A549 (cell line): ENCODE results near the gene EFCAB11.

ENCODE experiments used
- CBX2 ChIP-seq: fragments of 200-600 bp; sonication (generic); IDR thresholded peaks from 2 replicates; pipeline ENCODE4 v1.6.1; 2016; ENCODE audit warnings: low read depth, mild to moderate bottlenecking, borderline replicate concordance
- EP300 ChIP-seq, 2 experiments: fragments of >200 bp; sonication (Bioruptor Twin); formaldehyde crosslinking; IDR thresholded peaks; 2 replicates in 1 of 2; 3 replicates in 1 of 2; pipeline ENCODE4 v1.6.1; 2016 to 2017
- KDM1A ChIP-seq: fragments of 200-600 bp; sonication (generic); IDR thresholded peaks from 2 replicates; pipeline ENCODE4 v1.6.1; 2016; ENCODE audit warnings: low read depth, mild to moderate bottlenecking
- POLR2A ChIP-seq: IDR thresholded peaks from 2 replicates; pipeline ENCODE4 v1.6.1; 2012; ENCODE audit warnings: mild to moderate bottlenecking, low read length
- SMC3 ChIP-seq: fragments of >200 bp; sonication (Bioruptor Twin); formaldehyde crosslinking; IDR thresholded peaks from 3 replicates; pipeline ENCODE4 v1.6.1; 2018; ENCODE audit warnings: inconsistent platforms
- TF ChIP-seq, protein P1 (sequence below): fragments of >200 bp; sonication (Bioruptor Twin); formaldehyde crosslinking; IDR thresholded peaks from 3 replicates; pipeline ENCODE4 v1.5.1; 2016
- TF ChIP-seq, protein P2 (sequence below): IDR thresholded peaks from 2 replicates; pipeline ENCODE4 v1.6.1; 2012

DNA sequence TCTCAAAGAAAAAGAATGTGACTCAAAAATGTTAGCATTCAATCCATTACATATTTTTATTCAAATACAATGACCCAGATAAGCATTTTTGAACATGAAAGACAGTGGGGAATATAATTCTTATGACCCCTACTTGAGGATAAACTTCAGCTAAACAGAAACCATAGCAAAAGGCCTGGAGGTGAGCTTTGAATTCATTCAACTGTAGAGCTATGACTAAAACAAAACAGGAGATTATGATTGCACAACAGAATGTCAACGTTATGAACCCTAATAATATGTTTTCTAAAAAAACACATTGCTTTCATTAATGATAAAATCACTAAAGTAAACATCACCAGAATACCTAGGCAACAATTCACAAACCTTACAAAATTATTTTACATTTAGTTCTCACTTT is 27.8 kb downstream of the EFCAB11 start:
- TF ChIP-seq, protein P1, sequence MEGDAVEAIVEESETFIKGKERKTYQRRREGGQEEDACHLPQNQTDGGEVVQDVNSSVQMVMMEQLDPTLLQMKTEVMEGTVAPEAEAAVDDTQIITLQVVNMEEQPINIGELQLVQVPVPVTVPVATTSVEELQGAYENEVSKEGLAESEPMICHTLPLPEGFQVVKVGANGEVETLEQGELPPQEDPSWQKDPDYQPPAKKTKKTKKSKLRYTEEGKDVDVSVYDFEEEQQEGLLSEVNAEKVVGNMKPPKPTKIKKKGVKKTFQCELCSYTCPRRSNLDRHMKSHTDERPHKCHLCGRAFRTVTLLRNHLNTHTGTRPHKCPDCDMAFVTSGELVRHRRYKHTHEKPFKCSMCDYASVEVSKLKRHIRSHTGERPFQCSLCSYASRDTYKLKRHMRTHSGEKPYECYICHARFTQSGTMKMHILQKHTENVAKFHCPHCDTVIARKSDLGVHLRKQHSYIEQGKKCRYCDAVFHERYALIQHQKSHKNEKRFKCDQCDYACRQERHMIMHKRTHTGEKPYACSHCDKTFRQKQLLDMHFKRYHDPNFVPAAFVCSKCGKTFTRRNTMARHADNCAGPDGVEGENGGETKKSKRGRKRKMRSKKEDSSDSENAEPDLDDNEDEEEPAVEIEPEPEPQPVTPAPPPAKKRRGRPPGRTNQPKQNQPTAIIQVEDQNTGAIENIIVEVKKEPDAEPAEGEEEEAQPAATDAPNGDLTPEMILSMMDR: no peak
- TF ChIP-seq KDM1A: no peak
- no peak for TF ChIP-seq SMC3
- no peak for TF ChIP-seq POLR2A
- no peak for TF ChIP-seq EP300 (IDR thresholded peaks at IDR 0.05)
- TF ChIP-seq CBX2: no peak
- TF ChIP-seq, protein P2, sequence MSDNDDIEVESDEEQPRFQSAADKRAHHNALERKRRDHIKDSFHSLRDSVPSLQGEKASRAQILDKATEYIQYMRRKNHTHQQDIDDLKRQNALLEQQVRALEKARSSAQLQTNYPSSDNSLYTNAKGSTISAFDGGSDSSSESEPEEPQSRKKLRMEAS: no peak
